Fibroblast of lung (primary cell): Measurements from ENCODE around the gene ANK2. TPM values are rescaled to one million over a fixed set of nuclear protein-coding genes. Genes with fewer than 3 reads are reported as not detected.

Experiments used
- DNase-seq, 2 donors: peaks; one replicate each; pipeline versions ENCODE4 v3.0.0 to v3.0.0-alpha.2; 2010; ENCODE audit warnings: low read depth in 2 of 2
- H2AFZ ChIP-seq: 2 replicates; pipeline ENCODE4 v1.5.1; 2012; ENCODE audit warnings: low read length, control low read depth, inconsistent platforms
- H3K27ac ChIP-seq: 2 replicates; pipeline ENCODE4 v1.5.1; 2011; ENCODE audit warnings: low read length, control low read depth; ENCODE audit not compliant: insufficient read depth
- H3K27me3 ChIP-seq: 2 replicates; pipeline ENCODE4 v1.5.1; 2011; ENCODE audit warnings: mild to moderate bottlenecking, low read length; ENCODE audit not compliant: control insufficient read depth, insufficient read depth
- H3K36me3 ChIP-seq: 2 replicates; pipeline ENCODE4 v1.5.1; 2011; ENCODE audit warnings: low read length; ENCODE audit not compliant: control insufficient read depth, insufficient read depth
- H3K4me1 ChIP-seq: 2 replicates; pipeline ENCODE4 v1.5.1; 2011; ENCODE audit warnings: low read length; ENCODE audit not compliant: control insufficient read depth, insufficient read depth; ENCODE audit errors: extremely low read depth
- H3K4me2 ChIP-seq: 2 replicates; pipeline ENCODE4 v1.5.1; 2011; ENCODE audit warnings: low read length, control low read depth; ENCODE audit not compliant: insufficient read depth; ENCODE audit errors: extremely low read depth
- H3K4me3 ChIP-seq, 4 experiments: fragments of 200-600 bp in 1 of 4; sonication (generic) in 1 of 4; replicated peaks in 1 of 4; 2 replicates each; pipeline ENCODE4 v1.5.1; 2011 to 2016; ENCODE audit warnings: low read length in 4 of 4, low read depth in 3 of 4, mild to moderate bottlenecking in 3 of 4, control low read depth in 2 of 4, inconsistent platforms in 1 of 4, mixed read lengths in 1 of 4; ENCODE audit not compliant: insufficient read depth in 1 of 4; ENCODE audit errors: control extremely low read depth in 1 of 4
- H3K79me2 ChIP-seq: 2 replicates; pipeline ENCODE4 v1.5.1; 2012; ENCODE audit warnings: mild to moderate bottlenecking, low read length, inconsistent platforms; ENCODE audit not compliant: control insufficient read depth, insufficient read depth
- H3K9ac ChIP-seq: 2 replicates; pipeline ENCODE4 v1.5.1; 2011; ENCODE audit warnings: mild to moderate bottlenecking, low read length, control low read depth; ENCODE audit not compliant: insufficient read depth
- H3K9me3 ChIP-seq: 2 replicates; pipeline ENCODE4 v1.5.1; 2012; ENCODE audit warnings: low read depth, low read length; ENCODE audit not compliant: control insufficient read depth, insufficient read depth
- H4K20me1 ChIP-seq: 2 replicates; pipeline ENCODE4 v1.5.1; 2011; ENCODE audit warnings: low read length; ENCODE audit not compliant: control insufficient read depth, insufficient read depth; ENCODE audit errors: extremely low read depth
- EZH2 ChIP-seq: IDR thresholded peaks from 2 replicates; pipeline ENCODE4 v1.5.1; 2012; ENCODE audit warnings: low read length, control low read depth, mild to moderate bottlenecking; ENCODE audit errors: missing control alignments
- polyA plus RNA-seq, 2 donors: library from polyadenylated mRNA; depleted of rRNA in 1 of 2; stranded (reverse) in 1 of 2; unstranded in 1 of 2; fragments of >200 nt; gene quantifications; 2 replicates each; pipeline ENCODE4 v1.2.1, GENCODE V29; 2011 to 2012; ENCODE audit warnings: missing spikeins in 1 of 2
- total RNA-seq: library from RNA; depleted of rRNA; stranded (reverse); fragments of >200 nt; gene quantifications from 2 replicates; pipeline ENCODE4 v1.2.1, GENCODE V29; 2014
- TF ChIP-seq, protein P1 (sequence below), 2 donors: IDR thresholded peaks in 1 of 2; conservative IDR thresholded peaks in 1 of 2; 1 replicate in 1 of 2; 2 replicates in 1 of 2; pipeline ENCODE4 v1.5.1; 2011 to 2012; ENCODE audit warnings: low read length in 2 of 2, control low read depth in 1 of 2, inconsistent platforms in 1 of 2, low read depth in 1 of 2, mild to moderate bottlenecking in 1 of 2

Gene ANK2
- total and polyA plus RNA-seq, 2 donors (not counting 1 experiment from before 2014, with no cell fraction given): 10.9 to 95.1 TPM

- no peaks in the 10 kb centered on the region for H3K9me3 ChIP-seq
- no peak overlapping the region for H3K9ac ChIP-seq
- DNase-seq: no peak
- H3K36me3 ChIP-seq: no peaks in the 10 kb centered on the region
- H3K4me2 ChIP-seq: no peak overlapping the region
- H3K27ac ChIP-seq: no peak overlapping the region
- H3K4me1 ChIP-seq: no peaks in the 10 kb centered on the region
- TF ChIP-seq, protein P1, sequence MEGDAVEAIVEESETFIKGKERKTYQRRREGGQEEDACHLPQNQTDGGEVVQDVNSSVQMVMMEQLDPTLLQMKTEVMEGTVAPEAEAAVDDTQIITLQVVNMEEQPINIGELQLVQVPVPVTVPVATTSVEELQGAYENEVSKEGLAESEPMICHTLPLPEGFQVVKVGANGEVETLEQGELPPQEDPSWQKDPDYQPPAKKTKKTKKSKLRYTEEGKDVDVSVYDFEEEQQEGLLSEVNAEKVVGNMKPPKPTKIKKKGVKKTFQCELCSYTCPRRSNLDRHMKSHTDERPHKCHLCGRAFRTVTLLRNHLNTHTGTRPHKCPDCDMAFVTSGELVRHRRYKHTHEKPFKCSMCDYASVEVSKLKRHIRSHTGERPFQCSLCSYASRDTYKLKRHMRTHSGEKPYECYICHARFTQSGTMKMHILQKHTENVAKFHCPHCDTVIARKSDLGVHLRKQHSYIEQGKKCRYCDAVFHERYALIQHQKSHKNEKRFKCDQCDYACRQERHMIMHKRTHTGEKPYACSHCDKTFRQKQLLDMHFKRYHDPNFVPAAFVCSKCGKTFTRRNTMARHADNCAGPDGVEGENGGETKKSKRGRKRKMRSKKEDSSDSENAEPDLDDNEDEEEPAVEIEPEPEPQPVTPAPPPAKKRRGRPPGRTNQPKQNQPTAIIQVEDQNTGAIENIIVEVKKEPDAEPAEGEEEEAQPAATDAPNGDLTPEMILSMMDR (conservative IDR thresholded peaks at IDR 0.05 in 1 of 2, IDR thresholded peaks at IDR 0.05 in 1 of 2; ENCODE audit: low read depth in 1 of 2, low read length in 2 of 2): no peak
- TF ChIP-seq EZH2: no peak
- H3K4me3 ChIP-seq: no peak overlapping the region
- no peak overlapping the region for H2AFZ ChIP-seq
- no peaks in the 10 kb centered on the region for H3K79me2 ChIP-seq
- H4K20me1 ChIP-seq: no peaks in the 10 kb centered on the region
- no peaks in the 10 kb centered on the region for H3K27me3 ChIP-seq
These were observed 42.8 kb upstream of the ANK2 start for GRCh38 chr4:113006632-113007031.

- TF ChIP-seq, protein P1 (conservative IDR thresholded peaks at IDR 0.05 in 1 of 2, IDR thresholded peaks at IDR 0.05 in 1 of 2; ENCODE audit: low read depth in 1 of 2, low read length in 2 of 2): no peak
- no peak for TF ChIP-seq EZH2
- no peaks in the 10 kb centered on the region for H3K9me3 ChIP-seq
- no peak overlapping the region for H2AFZ ChIP-seq
- H3K27me3 ChIP-seq: no peaks in the 10 kb centered on the region
- DNase-seq: no peak
- no peak overlapping the region for H3K9ac ChIP-seq
- H3K27ac ChIP-seq: no peak overlapping the region
- no peaks in the 10 kb centered on the region for H4K20me1 ChIP-seq
- H3K4me2 ChIP-seq: no peak overlapping the region
- H3K79me2 ChIP-seq: no peaks in the 10 kb centered on the region
- H3K4me1 ChIP-seq: no peaks in the 10 kb centered on the region
- no peaks in the 10 kb centered on the region for H3K36me3 ChIP-seq
- H3K4me3 ChIP-seq: no peak overlapping the region
These were observed 42.3 kb upstream of the ANK2 start for GRCh38 chr4:113007151-113007550.

GRCh38 chr4:113008135-113008534 lies 41.3 kb upstream of the ANK2 start:
- DNase-seq: no peak
- no peak overlapping the region for H3K4me2 ChIP-seq
- no peak overlapping the region for H3K27ac ChIP-seq
- H3K27me3 ChIP-seq: no peaks in the 10 kb centered on the region
- H3K4me3 ChIP-seq: no peak overlapping the region
- H3K4me1 ChIP-seq: no peaks in the 10 kb centered on the region
- H3K9me3 ChIP-seq: no peaks in the 10 kb centered on the region
- H4K20me1 ChIP-seq: no peaks in the 10 kb centered on the region
- TF ChIP-seq, protein P1 (conservative IDR thresholded peaks at IDR 0.05 in 1 of 2, IDR thresholded peaks at IDR 0.05 in 1 of 2; ENCODE audit: low read depth in 1 of 2, low read length in 2 of 2): no peak
- no peak for TF ChIP-seq EZH2
- H3K36me3 ChIP-seq: no peaks in the 10 kb centered on the region
- no peak overlapping the region for H3K9ac ChIP-seq
- H3K79me2 ChIP-seq: no peaks in the 10 kb centered on the region
- H2AFZ ChIP-seq: no peak overlapping the region
